ENCODE data around the gene PDZD2. TPM values are rescaled to one million over a fixed set of nuclear protein-coding genes. Genes with fewer than 3 reads are reported as not detected.

Gene PDZD2
- total RNA-seq, 2 donors from 2014 or later = 6.6 to 14.6 TPM

DNA sequence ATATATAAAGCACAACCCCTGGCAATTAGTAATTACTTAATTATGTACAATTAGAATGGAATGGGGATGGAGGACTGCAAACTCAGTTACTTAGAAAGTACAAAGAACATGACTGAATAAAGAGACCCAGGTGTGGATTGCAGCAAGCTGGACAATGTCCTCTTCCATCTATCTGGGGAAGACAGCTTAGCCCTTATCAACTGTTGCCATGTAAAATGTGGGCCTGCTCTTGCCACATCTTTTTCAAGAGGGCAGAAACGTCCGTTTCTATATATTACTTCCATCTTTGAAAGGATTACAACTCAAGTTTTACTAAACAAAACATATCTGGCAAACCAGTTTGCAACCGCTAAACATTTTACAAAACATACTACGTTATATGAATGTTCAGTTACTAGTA lies 509.0 kb downstream of the PDZD2 start:
- Histone ChIP-seq H3K27ac (ENCODE audit: low read depth, low read length) (no peak overlapping the region), H3K36me3 (ENCODE audit: control insufficient read depth, insufficient read depth, low read length) (peaks cover 63% of the 10 kb centered on the region), H3K27me3 (ENCODE audit: control insufficient read depth, insufficient read depth, low read length, poor library complexity, severe bottlenecking) (no peaks in the 10 kb centered on the region), H3K4me3 (ENCODE audit: low read length) (no peak overlapping the region), H3K9ac (ENCODE audit: extremely low read depth, low read length, poor library complexity, severe bottlenecking) (no peak overlapping the region), H3K9me3 (ENCODE audit: control insufficient read depth, low read length) (peaks cover 19% of the 10 kb centered on the region), H3K4me1 (ENCODE audit: control insufficient read depth, insufficient read depth, low read length) (peaks cover 3% of the 10 kb centered on the region)
- no peak overlapping the region for H3K4me3 Mint-ChIP-seq
- no peaks in the 10 kb centered on the region for H3K27me3 Mint-ChIP-seq (ENCODE audit: insufficient read depth)
- peaks cover 40% of the 10 kb centered on the region for H3K36me3 Mint-ChIP-seq (ENCODE audit: low read depth)
- WGBS, 2 experiments (ENCODE audit: insufficient coverage in 1 of 2, insufficient read length in 1 of 2) = 95 to 100% methylated on average over 1 to 3 of the region's 4 CpGs
- H3K27ac Mint-ChIP-seq = no peak overlapping the region
- H3K9me3 Mint-ChIP-seq = peaks cover 1% of the 10 kb centered on the region
- DNase-seq = no peak
- TF ChIP-seq, protein P1, sequence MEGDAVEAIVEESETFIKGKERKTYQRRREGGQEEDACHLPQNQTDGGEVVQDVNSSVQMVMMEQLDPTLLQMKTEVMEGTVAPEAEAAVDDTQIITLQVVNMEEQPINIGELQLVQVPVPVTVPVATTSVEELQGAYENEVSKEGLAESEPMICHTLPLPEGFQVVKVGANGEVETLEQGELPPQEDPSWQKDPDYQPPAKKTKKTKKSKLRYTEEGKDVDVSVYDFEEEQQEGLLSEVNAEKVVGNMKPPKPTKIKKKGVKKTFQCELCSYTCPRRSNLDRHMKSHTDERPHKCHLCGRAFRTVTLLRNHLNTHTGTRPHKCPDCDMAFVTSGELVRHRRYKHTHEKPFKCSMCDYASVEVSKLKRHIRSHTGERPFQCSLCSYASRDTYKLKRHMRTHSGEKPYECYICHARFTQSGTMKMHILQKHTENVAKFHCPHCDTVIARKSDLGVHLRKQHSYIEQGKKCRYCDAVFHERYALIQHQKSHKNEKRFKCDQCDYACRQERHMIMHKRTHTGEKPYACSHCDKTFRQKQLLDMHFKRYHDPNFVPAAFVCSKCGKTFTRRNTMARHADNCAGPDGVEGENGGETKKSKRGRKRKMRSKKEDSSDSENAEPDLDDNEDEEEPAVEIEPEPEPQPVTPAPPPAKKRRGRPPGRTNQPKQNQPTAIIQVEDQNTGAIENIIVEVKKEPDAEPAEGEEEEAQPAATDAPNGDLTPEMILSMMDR (conservative IDR thresholded peaks at IDR 0.05) = no peak
- peaks cover 3% of the 10 kb centered on the region for H3K4me1 Mint-ChIP-seq

DNA sequence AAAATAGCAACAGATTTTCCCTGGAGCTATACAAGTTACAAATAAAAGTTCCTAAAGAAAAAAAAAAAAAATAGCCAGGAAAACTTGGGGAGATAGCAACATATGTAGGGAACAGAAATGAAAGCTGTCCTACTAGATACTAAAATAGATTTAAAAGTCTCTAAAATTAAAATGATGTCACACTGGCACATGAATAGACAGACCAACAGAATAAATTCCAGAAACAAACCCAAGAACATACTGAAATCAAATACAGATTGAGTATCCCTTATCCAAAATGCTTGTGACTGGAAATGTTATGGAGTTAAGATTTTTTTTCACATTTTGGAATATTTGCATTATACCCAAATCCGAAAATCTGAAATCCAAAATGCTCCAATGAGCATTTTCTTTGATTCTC lies 511.4 kb downstream of the PDZD2 start:
- peaks cover 1% of the 10 kb centered on the region for H3K9me3 ChIP-seq (ENCODE audit: control insufficient read depth, low read length)
- no peak overlapping the region for H3K4me3 ChIP-seq (ENCODE audit: low read length)
- H3K27me3 Mint-ChIP-seq (ENCODE audit: insufficient read depth) = no peaks in the 10 kb centered on the region
- no peak overlapping the region for H3K27ac Mint-ChIP-seq
- peaks cover 25% of the 10 kb centered on the region for H3K36me3 Mint-ChIP-seq (ENCODE audit: low read depth)
- TF ChIP-seq, protein P1 (conservative IDR thresholded peaks at IDR 0.05) = no peak
- no peak overlapping the region for H3K27ac ChIP-seq (ENCODE audit: low read depth, low read length)
- H3K27me3 ChIP-seq (ENCODE audit: control insufficient read depth, insufficient read depth, low read length, poor library complexity, severe bottlenecking) = no peaks in the 10 kb centered on the region
- no peaks in the 10 kb centered on the region for H3K9me3 Mint-ChIP-seq
- peaks cover 3% of the 10 kb centered on the region for H3K4me1 ChIP-seq (ENCODE audit: control insufficient read depth, insufficient read depth, low read length)
- peaks cover 3% of the 10 kb centered on the region for H3K4me1 Mint-ChIP-seq
- H3K36me3 ChIP-seq (ENCODE audit: control insufficient read depth, insufficient read depth, low read length) = peaks cover 52% of the 10 kb centered on the region
- H3K4me3 Mint-ChIP-seq = no peak overlapping the region
- DNase-seq = no peak
- no peak overlapping the region for H3K9ac ChIP-seq (ENCODE audit: extremely low read depth, low read length, poor library complexity, severe bottlenecking)
- WGBS, 2 experiments (ENCODE audit: insufficient coverage in 1 of 2, insufficient read length in 1 of 2) = 96 to 100% methylated on average over 1 of the region's 1 CpG

DNA sequence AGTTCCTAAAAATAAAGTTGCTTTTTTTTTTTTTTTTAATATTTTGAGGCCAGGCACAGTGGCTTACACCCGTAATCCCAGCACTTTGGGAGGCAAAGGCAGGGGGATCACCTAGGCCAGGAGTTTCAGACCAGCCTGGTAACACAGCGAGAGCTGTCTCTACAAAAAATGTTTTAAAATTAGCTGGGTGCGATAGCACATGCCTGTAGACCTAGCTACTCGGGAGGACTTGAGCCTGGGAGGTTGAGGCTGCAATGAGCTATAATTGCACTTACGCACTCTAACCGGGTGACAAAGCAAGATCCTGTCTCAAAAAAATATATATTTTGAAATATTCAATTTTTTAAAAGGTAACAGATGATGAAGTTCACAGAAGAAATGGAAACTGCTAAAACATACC lies 512.3 kb downstream of the PDZD2 start:
- no peaks in the 10 kb centered on the region for H3K27me3 ChIP-seq (ENCODE audit: control insufficient read depth, insufficient read depth, low read length, poor library complexity, severe bottlenecking)
- Mint-ChIP-seq H3K36me3 (ENCODE audit: low read depth) (peaks cover 23% of the 10 kb centered on the region), H3K27ac (no peak overlapping the region), H3K4me1 (peaks cover 3% of the 10 kb centered on the region), H3K27me3 (ENCODE audit: insufficient read depth) (no peaks in the 10 kb centered on the region), H3K9me3 (no peaks in the 10 kb centered on the region), H3K4me3 (no peak overlapping the region)
- peaks cover 44% of the 10 kb centered on the region for H3K36me3 ChIP-seq (ENCODE audit: control insufficient read depth, insufficient read depth, low read length)
- H3K27ac ChIP-seq (ENCODE audit: low read depth, low read length) = no peak overlapping the region
- H3K9me3 ChIP-seq (ENCODE audit: control insufficient read depth, low read length) = no peaks in the 10 kb centered on the region
- 94 to 97% methylated on average over 4 to 6 of the region's 6 CpGs for WGBS, 2 experiments (ENCODE audit: insufficient coverage in 1 of 2, insufficient read length in 1 of 2)
- no peak overlapping the region for H3K9ac ChIP-seq (ENCODE audit: extremely low read depth, low read length, poor library complexity, severe bottlenecking)
- TF ChIP-seq, protein P1 (conservative IDR thresholded peaks at IDR 0.05) = no peak
- H3K4me3 ChIP-seq (ENCODE audit: low read length) = no peak overlapping the region
- peaks cover 3% of the 10 kb centered on the region for H3K4me1 ChIP-seq (ENCODE audit: control insufficient read depth, insufficient read depth, low read length)
- no peak for DNase-seq
